Stomach (tissue), 9 donors: ENCODE measurements around the gene CYTH3. TPM values are rescaled to one million over a fixed set of nuclear protein-coding genes. Genes with fewer than 3 reads are reported as not detected.

Experiments used
- DNase-seq, 2 donors: peaks; one replicate each; pipeline versions ENCODE4 v3.0.0 to v3.0.0-alpha.2; 2013 to 2019
- H3K27ac ChIP-seq, 5 donors: fragments of 200-600 bp in 4 of 5; sonication (generic) in 4 of 5; one replicate each; pipeline ENCODE4 v1.5.1; 2013 to 2019; ENCODE audit warnings: mild to moderate bottlenecking in 1 of 5, moderate library complexity in 1 of 5
- H3K27me3 ChIP-seq, 3 donors: fragments of 200-600 bp; sonication (generic); one replicate each; pipeline ENCODE4 v1.5.1; 2017 to 2019; ENCODE audit warnings: mixed run types in 1 of 3
- H3K36me3 ChIP-seq, 4 donors: fragments of 200-600 bp; sonication (generic); 1 replicate in 3 of 4; 2 replicates in 1 of 4; pipeline ENCODE4 v1.5.1; 2016 to 2019
- H3K4me1 ChIP-seq, 4 donors: fragments of 200-600 bp; sonication (generic); one replicate each; pipeline ENCODE4 v1.5.1; 2016 to 2019
- H3K4me3 ChIP-seq, 4 donors: fragments of 200-600 bp; sonication (generic) in 3 of 4; one replicate each; pipeline ENCODE4 v1.5.1; 2016 to 2019; ENCODE audit warnings: mild to moderate bottlenecking in 1 of 4
- H3K9me3 ChIP-seq, 4 donors: fragments of 200-600 bp; sonication (generic); one replicate each; pipeline ENCODE4 v1.5.1; 2016 to 2019
- CTCF ChIP-seq, 7 experiments: fragments of 450-650 bp in 4 of 7; fragments of 200-600 bp in 3 of 7; sonication (generic) in 3 of 7; IDR thresholded peaks; one replicate each; pipeline ENCODE4 v1.5.1; 2016 to 2019; ENCODE audit warnings: antibody characterized with exemption in 7 of 7, control low read depth in 2 of 7, mild to moderate bottlenecking in 1 of 7
- EP300 ChIP-seq: sonication (generic); formaldehyde crosslinking; IDR thresholded peaks from one replicate; pipeline ENCODE4 v1.6.1; 2017; ENCODE audit warnings: antibody characterized with exemption
- POLR2A ChIP-seq, 4 donors: fragments of 450-650 bp; IDR thresholded peaks; one replicate each; pipeline ENCODE4 v1.6.1; 2016; ENCODE audit warnings: antibody characterized with exemption in 4 of 4, control low read depth in 2 of 4, mild to moderate bottlenecking in 1 of 4, moderate library complexity in 1 of 4
- POLR2AphosphoS5 ChIP-seq, 3 donors: sonication (generic); formaldehyde crosslinking; IDR thresholded peaks; one replicate each; pipeline ENCODE4 v1.6.1; 2016; ENCODE audit warnings: antibody characterized with exemption in 3 of 3
- WGBS, 5 donors: extraction: QIAGEN DNeasy Blood & Tissue Kit in 3 of 5; methylation state at CpG; one replicate each; pipeline versions ENCODE4 v1.1.5 to v1.1.7; 2013 to 2018; 5-methylcytosine and 5-hydroxymethylcytosine counted together
- intact Hi-C: fragments of 100-400 bp; cut with DNase I; formaldehyde crosslinking; loops from one replicate; pipeline ENCODE4 v1.15.1; 2023; ENCODE audit warnings: low total_unique reads
- polyA plus RNA-seq, 3 donors: library from polyadenylated mRNA; stranded (reverse); fragments of 200-250 nt; gene quantifications; one replicate each; pipeline ENCODE4 v1.2.3, GENCODE V29; 2013
- total RNA-seq, 5 donors: library from RNA; depleted of rRNA; stranded (reverse); fragments of >200 nt; gene quantifications; one replicate each; pipeline versions ENCODE4 v1.1.0 to v1.2.3, GENCODE V29; 2014 to 2016
- donor health status: healthy with polysubstance abuse.
- donor health status: Bipolar disorder and iron deficiency.
- donor health status: healthy.

CYTH3 gene
- total and polyA plus RNA-seq, 8 donors: 5.1 to 33.8 (median 16.1) TPM

- H3K36me3 ChIP-seq: peaks cover 33 to 94% (median 79%) of the 10 kb centered on the region in 4 donors
- H3K4me1 ChIP-seq: peaks cover 0 to 15% (median 5%) of the 10 kb centered on the region in 4 donors
- no peaks in the 10 kb centered on the region for H3K9me3 ChIP-seq
- H3K27ac ChIP-seq: no peak overlapping the region
- intact Hi-C loops: no loop called here
- no peak for DNase-seq
- WGBS, 5 donors: 83 to 94% (median 92%) methylated on average over 10 to 13 of the region's 13 CpGs
- TF ChIP-seq EP300 (no peak), CTCF (IDR thresholded peaks at IDR 0.05) (no peak), POLR2A (IDR thresholded peaks at IDR 0.05) (no peak), POLR2AphosphoS5 (IDR thresholded peaks at IDR 0.05) (no peak)
- H3K4me3 ChIP-seq: no peak overlapping the region
- H3K27me3 ChIP-seq: no peaks in the 10 kb centered on the region
Measured at GRCh38 chr7:6166443-6166891, 106.0 kb downstream of the CYTH3 start.

- no peak overlapping the region for H3K4me3 ChIP-seq
- no peak for TF ChIP-seq CTCF (IDR thresholded peaks at IDR 0.05)
- TF ChIP-seq EP300: no peak
- TF ChIP-seq POLR2A (IDR thresholded peaks at IDR 0.05): no peak
- no peak for TF ChIP-seq POLR2AphosphoS5 (IDR thresholded peaks at IDR 0.05)
- WGBS, 5 donors: 85 to 94% (median 92%) methylated on average over 19 to 36 of the region's 36 CpGs
- DNase-seq: no peak
- no peak overlapping the region for H3K27ac ChIP-seq
- H3K9me3 ChIP-seq: no peaks in the 10 kb centered on the region
- H3K27me3 ChIP-seq: no peaks in the 10 kb centered on the region
- intact Hi-C loops: no loop called here
- peaks cover 33 to 91% (median 77%) of the 10 kb centered on the region in 4 donors for H3K36me3 ChIP-seq
- peaks cover 0 to 21% (median 8%) of the 10 kb centered on the region in 4 donors for H3K4me1 ChIP-seq
Measured at GRCh38 chr7:6165521-6166320, 106.7 kb downstream of the CYTH3 start.

GRCh38 chr7:6165075-6165474 is 107.3 kb downstream of the CYTH3 start:
- no peaks in the 10 kb centered on the region for H3K27me3 ChIP-seq
- intact Hi-C loops: no loop called here
- no peak for TF ChIP-seq POLR2AphosphoS5 (IDR thresholded peaks at IDR 0.05)
- TF ChIP-seq CTCF (IDR thresholded peaks at IDR 0.05): no peak
- TF ChIP-seq EP300: no peak
- TF ChIP-seq POLR2A (IDR thresholded peaks at IDR 0.05): no peak
- H3K4me3 ChIP-seq: no peak overlapping the region
- peaks cover 0 to 27% (median 11%) of the 10 kb centered on the region in 4 donors for H3K4me1 ChIP-seq
- H3K9me3 ChIP-seq: no peaks in the 10 kb centered on the region
- peaks cover 26 to 89% (median 73%) of the 10 kb centered on the region in 4 donors for H3K36me3 ChIP-seq
- WGBS, 5 donors: 77 to 85% (median 83%) methylated on average over 19 of the region's 19 CpGs
- H3K27ac ChIP-seq: no peak overlapping the region
- DNase-seq: no peak

- no peak overlapping the region for H3K27ac ChIP-seq
- 87 to 92% (median 90%) methylated on average over 25 to 28 of the region's 28 CpGs for WGBS, 5 donors
- intact Hi-C loops: loop anchor here (5.0 kb wide), 1 partner anchor 158 kb away; no protein-coding TSS in a partner anchor
- H3K4me1 ChIP-seq: peaks cover 0 to 29% (median 12%) of the 10 kb centered on the region in 4 donors
- H3K36me3 ChIP-seq: peaks cover 26 to 89% (median 72%) of the 10 kb centered on the region in 4 donors
- TF ChIP-seq EP300 (no peak), CTCF (IDR thresholded peaks at IDR 0.05) (no peak), POLR2AphosphoS5 (IDR thresholded peaks at IDR 0.05) (no peak), POLR2A (IDR thresholded peaks at IDR 0.05) (no peak)
- DNase-seq: peak in 1 of 2 donors; percentile 44
- H3K9me3 ChIP-seq: no peaks in the 10 kb centered on the region
- H3K27me3 ChIP-seq: no peaks in the 10 kb centered on the region
- no peak overlapping the region for H3K4me3 ChIP-seq
Measured at GRCh38 chr7:6164491-6164890, 107.9 kb downstream of the CYTH3 start.
